Body of pancreas (tissue), 4 donors: ENCODE measurements around the gene RYR3.

Source experiments
- CTCF ChIP-seq, 7 experiments: fragments of 450-650 bp in 4 of 7; fragments of 200-600 bp in 3 of 7; sonication (generic) in 3 of 7; IDR thresholded peaks; one replicate each; pipeline ENCODE4 v1.5.1; 2016 to 2019; ENCODE audit warnings: antibody characterized with exemption in 7 of 7
- POLR2A ChIP-seq, 3 donors: fragments of 450-650 bp; IDR thresholded peaks; one replicate each; pipeline ENCODE4 v1.6.1; 2016; ENCODE audit warnings: antibody characterized with exemption in 3 of 3, mild to moderate bottlenecking in 2 of 3

- TF ChIP-seq CTCF (IDR thresholded peaks at IDR 0.05): no peak
- TF ChIP-seq POLR2A (IDR thresholded peaks at IDR 0.05): no peak
Observed at GRCh38 chr15:33639456-33639855, 328.7 kb downstream of the RYR3 start.
